Activated naive CD4-positive, alpha-beta T cell treated with anti-CD3 and anti-CD28 coated beads, Interleukin-2, amount 10 ng/mL, durations not matched to agents 7 days and 5 days (primary cell): ENCODE measurements around the gene MAD2L2.

ENCODE experiments used
- CTCF ChIA-PET: fragments of 350-600 bp; sonication (Branson Sonifier 250); formaldehyde crosslinking; loops from one replicate; lab custom pipeline; 2021; ENCODE audit warnings: antibody characterized with exemption; lab: Charles Lee
- DNase-seq: peaks from one replicate; pipeline ENCODE4 v3.0.0-alpha.2; 2020
- H3K27ac Mint-ChIP-seq: one replicate; pipeline ENCODE4 v1.8.0; 2021; ENCODE audit warnings: mild to moderate bottlenecking, moderate library complexity, mixed read lengths
- H3K27me3 Mint-ChIP-seq: one replicate; pipeline ENCODE4 v1.8.0; 2021; ENCODE audit warnings: mild to moderate bottlenecking, mixed read lengths
- H3K36me3 Mint-ChIP-seq: one replicate; pipeline ENCODE4 v1.8.0; 2021; ENCODE audit warnings: mixed read lengths
- H3K4me1 Mint-ChIP-seq: one replicate; pipeline ENCODE4 v1.8.0; 2021; ENCODE audit warnings: mixed read lengths
- H3K4me3 Mint-ChIP-seq: one replicate; pipeline ENCODE4 v1.8.0; 2021; ENCODE audit warnings: mild to moderate bottlenecking, moderate library complexity, mixed read lengths
- H3K9me3 Mint-ChIP-seq: one replicate; pipeline ENCODE4 v1.8.0; 2021; ENCODE audit warnings: mixed read lengths

Gene MAD2L2

GRCh38 chr1:11639372-11639771 is 41.6 kb downstream of the MAD2L2 start:
- Mint-ChIP-seq H3K27me3 (peaks cover 54% of the 10 kb centered on the region), H3K4me1 (peaks cover 2% of the 10 kb centered on the region), H3K36me3 (no peaks in the 10 kb centered on the region), H3K4me3 (no peak overlapping the region), H3K27ac (no peak overlapping the region), H3K9me3 (no peaks in the 10 kb centered on the region)
- CTCF ChIA-PET: interaction anchor here (1.3 kb wide), 1 partner anchor 279 kb away, joined by 3 read pairs; no protein-coding TSS in a partner anchor
- DNase-seq: no peak

GRCh38 chr1:11638121-11638520 is 42.8 kb downstream of the MAD2L2 start:
- H3K36me3 Mint-ChIP-seq: no peaks in the 10 kb centered on the region

GRCh38 chr1:11634365-11635192 is 46.4 kb downstream of the MAD2L2 start:
- CTCF ChIA-PET: interaction anchor here (1.0 to 1.7 kb wide), 3 partner anchors 7 to 393 kb away, joined by 3 to 8 read pairs (median 4); no protein-coding TSS in a partner anchor
- Mint-ChIP-seq H3K27me3 (peaks cover 65% of the 10 kb centered on the region), H3K4me3 (no peak overlapping the region), H3K4me1 (no peaks in the 10 kb centered on the region), H3K27ac (no peak overlapping the region), H3K36me3 (no peaks in the 10 kb centered on the region), H3K9me3 (no peaks in the 10 kb centered on the region)
- DNase-seq: no peak

More at GRCh38 chr1:11638121-11638520, 42.8 kb downstream of the MAD2L2 start:
- CTCF ChIA-PET: interaction anchor here (2.1 kb wide), 1 partner anchor 601 kb away, joined by 10 read pairs; no protein-coding TSS in a partner anchor
- peaks cover 48% of the 10 kb centered on the region for H3K27me3 Mint-ChIP-seq
- H3K27ac Mint-ChIP-seq: no peak overlapping the region
- H3K9me3 Mint-ChIP-seq: no peaks in the 10 kb centered on the region
- H3K4me1 Mint-ChIP-seq: peaks cover 2% of the 10 kb centered on the region
- DNase-seq: no peak
- H3K4me3 Mint-ChIP-seq: no peak overlapping the region

GRCh38 chr1:11629184-11630016 is 51.5 kb downstream of the MAD2L2 start:
- Mint-ChIP-seq H3K4me1 (no peaks in the 10 kb centered on the region), H3K27ac (no peak overlapping the region), H3K27me3 (peaks cover 58% of the 10 kb centered on the region), H3K36me3 (no peaks in the 10 kb centered on the region), H3K4me3 (no peak overlapping the region), H3K9me3 (no peaks in the 10 kb centered on the region)
- CTCF ChIA-PET: no interaction called here
- no peak for DNase-seq

GRCh38 chr1:11628767-11629166 is 52.2 kb downstream of the MAD2L2 start:
- Mint-ChIP-seq H3K4me3 (no peak overlapping the region), H3K27ac (no peak overlapping the region), H3K27me3 (peaks cover 57% of the 10 kb centered on the region), H3K36me3 (no peaks in the 10 kb centered on the region), H3K4me1 (no peaks in the 10 kb centered on the region), H3K9me3 (no peaks in the 10 kb centered on the region)
- DNase-seq: no peak
- CTCF ChIA-PET: no interaction called here

- Mint-ChIP-seq H3K36me3 (no peaks in the 10 kb centered on the region), H3K27me3 (peaks cover 61% of the 10 kb centered on the region), H3K4me3 (no peak overlapping the region), H3K27ac (no peak overlapping the region), H3K4me1 (no peaks in the 10 kb centered on the region), H3K9me3 (no peaks in the 10 kb centered on the region)
- no peak for DNase-seq
- CTCF ChIA-PET: interaction anchor here (0.6 to 1.0 kb wide), 2 partner anchors 53 to 568 kb away, joined by 3 to 4 read pairs; no protein-coding TSS in a partner anchor
These were observed 54.4 kb downstream of the MAD2L2 start for GRCh38 chr1:11626551-11626950.
